Stimulated activated CD4-positive, alpha-beta T cell treated with anti-CD3 and anti-CD28 coated beads, Interleukin-1b, Interleukin-23, amount 100 ng/mL, for 4 hours (primary cell): Measurements from ENCODE around the gene PMEPA1.

ENCODE experiments used
- DNase-seq, 2 donors: peaks; one replicate each; pipeline ENCODE4 v3.0.0-alpha.2; 2020; ENCODE audit warnings: low read depth in 2 of 2

PMEPA1 gene

DNA sequence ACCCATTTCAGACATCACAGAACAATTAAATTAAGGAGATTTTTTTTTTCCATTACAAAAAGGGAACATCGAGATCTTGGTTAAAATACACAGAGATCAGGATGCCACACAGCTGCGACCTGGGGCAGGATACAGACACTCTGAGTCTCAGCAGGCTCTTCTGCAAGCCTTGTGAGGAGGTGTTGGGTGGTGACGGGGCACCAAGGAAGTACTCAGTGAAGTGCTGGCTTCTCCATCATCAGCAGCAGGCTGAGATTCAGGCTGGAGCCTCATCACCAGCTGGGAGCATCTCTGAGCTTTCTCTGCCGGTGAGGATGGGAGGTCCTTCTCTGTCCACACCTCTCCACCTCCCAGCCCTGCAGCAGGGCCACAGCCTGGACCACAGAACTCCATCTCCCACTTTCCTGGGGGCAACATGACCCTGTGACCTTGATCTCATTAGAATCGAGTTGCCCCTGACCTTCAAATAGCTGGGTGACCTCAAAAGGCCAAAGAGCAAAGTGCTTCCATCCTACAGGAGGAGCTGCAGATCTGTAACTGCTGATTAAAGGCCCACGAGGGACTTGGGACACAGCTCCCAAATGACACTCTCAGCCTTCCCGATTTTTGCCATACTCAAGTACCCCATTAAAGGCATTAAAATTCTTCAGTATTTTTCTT, 16.0 kb downstream of the PMEPA1 start:
- DNase-seq = no peak

GRCh38 chr20:57693002-57693582, 16.7 kb downstream of the PMEPA1 start:
- DNase-seq = no peak

DNA sequence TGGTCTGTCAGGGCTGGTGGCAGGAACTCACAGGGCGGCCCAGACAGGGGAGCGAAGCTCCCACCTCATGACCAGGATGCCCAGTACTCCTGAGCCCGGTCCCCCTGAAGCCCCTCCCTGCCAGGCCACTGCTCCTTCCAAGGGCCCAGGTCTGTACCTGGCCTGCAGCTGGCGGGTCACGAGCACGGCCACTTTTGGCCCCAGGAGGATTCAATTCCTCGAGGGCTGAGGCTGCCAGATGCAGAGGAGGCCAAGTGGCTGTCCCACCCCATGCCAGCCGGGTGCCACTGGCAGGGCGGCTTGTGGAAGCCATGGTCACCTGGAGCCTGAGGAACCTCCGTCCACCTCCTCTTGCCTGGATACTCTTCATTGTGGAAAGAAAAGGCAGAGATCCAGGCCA, 17.4 kb downstream of the PMEPA1 start:
- no peak for DNase-seq

DNA sequence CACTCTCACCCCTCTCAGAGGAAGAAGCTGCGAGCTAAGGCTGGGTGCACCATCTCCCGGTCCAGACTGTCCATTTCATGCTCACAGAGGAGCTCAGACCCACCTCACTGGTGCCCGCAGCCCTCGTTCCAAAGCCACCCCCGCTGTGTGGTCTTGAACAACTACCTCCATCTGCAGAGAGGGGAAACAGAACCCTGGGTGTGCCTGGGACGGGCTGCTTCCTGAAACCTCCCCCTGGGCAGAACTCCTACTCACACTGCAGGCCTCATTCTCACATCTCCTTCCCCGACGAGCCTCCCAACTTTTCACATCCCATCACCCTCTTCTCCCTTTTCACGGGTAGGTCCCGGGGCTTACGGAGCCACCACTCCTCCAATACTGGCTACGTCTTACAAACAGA, 18.1 kb downstream of the PMEPA1 start:
- no peak for DNase-seq

DNA sequence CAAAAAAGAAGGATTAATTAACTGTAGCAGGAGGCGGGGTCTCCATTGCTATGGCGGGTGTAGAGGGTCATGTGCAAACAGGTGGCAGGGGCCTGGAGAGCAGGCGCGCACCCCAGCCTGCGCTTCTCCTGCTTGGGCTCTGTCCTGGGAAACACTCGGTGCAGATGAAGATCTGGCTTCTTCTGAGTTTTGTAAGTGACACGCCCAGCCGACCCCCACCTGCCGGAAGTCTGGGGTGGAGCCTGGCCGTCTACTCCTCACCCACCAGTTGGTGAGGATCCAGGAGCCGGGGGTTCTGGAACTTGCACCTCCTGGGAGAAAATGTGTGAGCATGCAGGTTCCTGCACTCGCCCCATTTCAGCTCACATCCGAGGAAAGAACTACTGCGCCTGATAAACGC, 19.3 kb downstream of the PMEPA1 start:
- no peak for DNase-seq

GRCh38 chr20:57689745-57690481, 19.9 kb downstream of the PMEPA1 start:
- no peak for DNase-seq

DNA sequence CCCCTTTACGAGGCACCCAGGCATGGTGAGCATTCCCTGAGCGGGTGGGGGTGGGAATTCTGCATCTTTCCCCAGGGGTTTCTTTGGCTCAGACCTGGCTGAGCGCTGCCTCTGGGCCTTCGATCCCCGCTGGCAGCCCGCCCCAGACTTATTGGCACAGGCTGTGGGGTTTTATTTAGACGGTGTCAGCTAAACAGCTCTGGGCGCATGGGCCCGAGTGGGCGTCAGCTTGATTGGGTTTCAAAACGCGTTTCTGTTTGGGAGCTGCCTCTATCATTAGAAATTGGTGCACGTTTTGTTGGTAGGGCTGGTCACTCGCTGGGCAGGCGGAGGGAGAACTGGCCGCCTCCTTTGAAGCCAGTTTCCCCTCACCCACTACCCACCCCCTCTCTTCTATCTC, 21.0 kb downstream of the PMEPA1 start:
- DNase-seq = no peak

GRCh38 chr20:57688295-57688694, 21.5 kb downstream of the PMEPA1 start:
- no peak for DNase-seq

- no peak for DNase-seq
Observed at GRCh38 chr20:57686931-57687652, 22.7 kb downstream of the PMEPA1 start.

- no peak for DNase-seq
Observed at GRCh38 chr20:57685146-57685758, 24.6 kb downstream of the PMEPA1 start.

GRCh38 chr20:57684808-57685140, 25.0 kb downstream of the PMEPA1 start:
- DNase-seq = no peak

- no peak for DNase-seq
Observed at GRCh38 chr20:57683881-57684807, 25.7 kb downstream of the PMEPA1 start.

DNA sequence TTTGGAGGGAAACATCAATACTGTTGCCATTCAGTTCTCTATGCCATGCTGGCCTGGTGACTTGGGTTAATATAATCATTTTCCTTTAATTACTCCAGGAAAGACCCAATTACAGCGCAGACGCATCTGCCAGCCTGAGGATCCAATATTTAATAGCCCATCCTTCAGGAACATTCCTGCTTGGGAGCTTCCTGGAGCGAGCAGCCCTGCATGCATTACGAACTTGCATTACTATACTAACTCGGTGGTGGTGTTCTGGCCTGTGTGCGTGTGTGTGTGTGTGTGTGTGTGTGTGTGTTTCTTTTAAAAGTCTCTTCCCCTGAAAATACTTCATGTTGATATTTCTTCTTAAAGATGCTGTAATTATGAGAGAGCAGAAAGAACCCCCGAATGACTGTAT, 26.5 kb downstream of the PMEPA1 start:
- DNase-seq = no peak

DNA sequence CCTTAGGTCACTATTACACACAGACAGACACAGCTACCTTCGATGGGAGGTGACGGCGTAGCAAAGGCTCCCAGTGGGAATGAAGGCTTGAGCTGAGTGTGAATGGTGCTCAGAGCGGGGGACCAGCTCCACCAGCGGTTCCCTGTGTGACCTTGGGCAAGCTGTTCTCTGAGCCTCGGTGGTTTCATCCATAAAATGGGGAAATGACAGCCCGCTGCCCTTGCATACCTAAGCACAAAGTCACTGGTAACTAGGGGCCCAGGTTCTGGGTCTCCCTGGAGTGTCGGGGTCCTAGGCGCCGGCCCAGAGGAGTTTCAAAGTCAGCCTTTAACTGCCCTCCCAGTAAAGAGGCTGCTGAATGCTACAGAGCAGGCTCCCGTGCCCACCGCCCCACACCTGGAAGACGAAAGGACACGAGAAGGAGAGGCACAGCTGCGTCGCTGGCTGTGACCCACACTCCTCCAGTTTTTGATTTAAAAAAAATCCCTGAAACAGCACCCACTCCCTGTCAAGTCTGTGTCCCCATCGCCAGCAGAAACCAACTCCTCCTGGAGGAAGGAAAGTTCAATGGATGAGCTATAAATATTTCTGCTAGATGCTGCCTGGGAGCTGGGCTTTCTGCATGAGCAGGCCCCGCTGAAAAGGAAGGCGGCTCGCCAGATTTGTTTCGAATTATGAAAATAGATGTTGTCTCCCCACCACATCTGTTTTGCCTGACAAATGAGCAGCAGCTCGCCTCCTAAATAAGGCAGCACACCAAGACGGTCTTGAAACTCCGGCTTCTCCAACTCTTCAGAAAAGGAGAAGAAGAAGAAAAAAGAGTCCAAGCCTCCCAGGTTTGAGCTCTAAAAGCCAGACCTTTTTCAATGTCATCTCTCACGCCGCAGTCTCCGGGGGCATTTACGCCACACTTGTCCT, 27.4 kb downstream of the PMEPA1 start:
- no peak for DNase-seq

- DNase-seq = peak in 1 of 2 donors; percentile 8
Observed at GRCh38 chr20:57680934-57681914, 28.6 kb downstream of the PMEPA1 start.

DNA sequence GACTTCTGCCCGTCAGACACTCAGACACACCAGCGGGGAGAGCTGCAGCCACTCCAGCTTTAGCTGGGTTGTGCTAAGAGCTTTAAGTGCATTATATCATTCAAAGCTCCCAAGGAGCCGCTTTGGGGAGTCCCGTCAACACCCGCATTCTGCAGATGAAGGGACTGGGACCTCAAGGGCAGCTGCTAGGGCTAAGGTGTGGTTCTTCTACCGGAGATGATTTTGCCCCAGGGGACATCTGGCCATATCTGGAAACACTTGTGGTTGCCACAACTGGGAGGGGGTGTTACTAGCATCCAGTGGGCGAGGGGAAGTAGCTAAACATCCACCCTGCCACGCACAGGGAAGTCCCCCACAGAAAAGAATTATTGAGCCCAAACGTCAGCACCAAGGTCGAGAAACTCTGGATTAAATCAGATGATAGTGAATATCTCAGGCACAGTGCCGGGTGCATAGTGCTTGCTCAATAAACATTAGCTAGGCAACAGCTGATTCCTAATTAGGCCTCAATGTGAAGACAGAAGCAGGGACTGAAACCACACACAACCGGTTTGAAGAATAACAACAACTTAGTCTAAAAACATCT, 29.6 kb downstream of the PMEPA1 start:
- no peak for DNase-seq

DNA sequence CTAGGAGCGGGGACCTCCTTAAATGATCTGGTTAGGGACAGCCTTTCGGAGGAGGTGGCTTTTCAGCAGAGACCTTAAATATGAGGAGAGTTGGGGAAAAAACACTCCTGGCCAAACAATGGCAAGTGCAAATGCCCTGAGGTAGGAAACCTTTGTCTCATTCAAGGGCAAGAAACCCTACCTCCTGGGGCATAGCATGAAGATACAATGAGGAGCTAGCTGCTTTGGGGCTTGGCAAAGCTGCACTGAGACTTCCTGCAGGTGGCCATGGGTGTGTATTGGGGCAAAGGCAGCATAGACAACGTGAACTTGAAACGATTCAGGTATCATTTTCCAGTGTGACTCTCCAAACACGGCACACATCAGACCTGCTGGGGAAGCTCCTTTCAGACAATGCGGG, 30.7 kb downstream of the PMEPA1 start:
- no peak for DNase-seq

DNA sequence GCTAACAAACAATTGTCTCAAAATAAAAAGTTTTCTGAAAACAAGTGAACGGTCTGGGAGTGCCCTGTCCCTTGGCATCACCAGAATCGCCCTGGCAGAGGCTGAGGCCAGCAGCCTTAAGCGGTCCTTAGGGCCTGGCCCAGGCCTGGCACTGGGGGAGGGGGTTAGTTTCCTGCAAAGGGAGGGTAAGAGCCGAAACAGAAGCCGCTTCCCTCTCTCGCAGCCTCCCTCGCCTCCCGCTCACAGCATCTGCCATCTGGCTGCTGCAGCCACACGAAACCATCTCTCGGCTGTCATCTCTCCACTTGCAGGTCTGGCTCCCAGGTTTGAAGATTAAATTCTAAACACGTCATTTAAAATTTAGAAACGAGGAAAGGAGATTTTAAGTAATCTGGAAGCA, 31.5 kb downstream of the PMEPA1 start:
- DNase-seq = no peak
